Right renal pelvis (tissue), 4 donors: ENCODE results near the gene S100A7. TPM values are rescaled to one million over a fixed set of nuclear protein-coding genes. Genes with fewer than 3 reads are reported as not detected.

Experiments used
- DNase-seq, 4 donors: peaks; one replicate each; pipeline ENCODE4 v3.0.0-alpha.2; 2013; ENCODE audit warnings: low read depth in 4 of 4, low spot score in 3 of 4, missing footprints in 1 of 4
- polyA plus RNA-seq, 4 donors: library from polyadenylated mRNA; unstranded; fragments of 120-200 nt; gene quantifications; one replicate each; pipeline ENCODE4 v1.2.1, GENCODE V29; 2013; ENCODE audit not compliant: insufficient read length in 4 of 4

Gene S100A7
- polyA plus RNA-seq, result under 1 TPM in 3 of 4 donors, not detected in 1; 0.21 to 0.96 (median 0.67) TPM

- no peak for DNase-seq
These were observed at the start of gene S100A7 for GRCh38 chr1:153460551-153460950. S100A7 (minus strand) TSS chr1:153460651; CDS start chr1:153459013, 1,638 bp downstream.

GRCh38 chr1:153509729-153510354, 49.4 kb upstream of the S100A7 start:
- no peak for DNase-seq

GRCh38 chr1:153509036-153509435, 48.6 kb upstream of the S100A7 start:
- no peak for DNase-seq

- no peak for DNase-seq
These were observed 47.6 kb upstream of the S100A7 start for GRCh38 chr1:153507926-153508583.

DNA sequence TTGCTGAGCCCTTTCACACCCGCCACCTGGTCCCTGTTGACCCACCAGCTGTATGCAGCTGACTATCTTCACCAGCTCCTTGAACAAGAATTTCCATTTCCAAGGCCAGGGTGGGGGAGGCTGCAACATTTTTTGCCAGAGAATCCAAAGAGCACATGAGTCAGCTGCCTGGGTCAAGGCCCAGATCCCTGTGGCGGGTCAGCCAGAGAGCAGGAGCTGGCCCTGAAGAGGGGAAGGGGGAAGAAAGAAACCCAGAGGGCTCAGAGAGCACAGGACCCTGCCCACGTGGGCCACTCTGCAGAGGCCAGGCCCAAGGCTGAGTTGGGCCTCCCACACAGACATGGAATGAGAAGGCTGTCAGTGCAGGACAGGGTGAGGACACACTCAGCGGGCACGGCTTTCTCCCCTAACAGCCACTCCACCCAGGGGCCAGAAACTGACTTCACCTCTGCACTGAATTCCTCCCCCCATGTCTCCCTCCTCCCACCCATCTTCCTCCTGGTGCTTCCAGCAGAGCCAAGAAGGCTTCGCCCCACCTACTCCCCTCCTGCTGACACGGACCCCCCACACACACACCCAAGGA, 46.5 kb upstream of the S100A7 start:
- DNase-seq, result peak in 2 of 4 donors; percentile 35 to 47

GRCh38 chr1:153506386-153506785, 45.9 kb upstream of the S100A7 start:
- DNase-seq, result no peak

DNA sequence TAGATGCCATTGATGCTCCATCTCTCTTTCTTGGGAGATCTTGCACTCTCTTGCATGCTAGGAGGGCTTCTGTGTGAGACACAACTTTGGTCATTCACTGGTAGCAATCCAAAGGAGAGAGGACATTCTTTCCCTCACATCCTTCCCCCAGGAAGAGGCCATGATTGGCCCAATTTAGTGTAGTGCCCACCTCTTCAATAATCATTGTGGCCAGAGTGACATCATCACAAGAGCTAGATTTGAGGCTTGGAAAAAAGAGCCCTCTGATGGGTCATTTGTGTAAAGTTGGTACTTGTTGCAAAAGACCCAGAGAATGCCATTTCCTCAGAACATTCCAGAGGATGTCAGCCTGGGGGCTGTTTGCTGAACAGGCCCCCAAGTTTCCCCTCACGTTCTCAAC, 45.1 kb upstream of the S100A7 start:
- DNase-seq, result no peak

DNA sequence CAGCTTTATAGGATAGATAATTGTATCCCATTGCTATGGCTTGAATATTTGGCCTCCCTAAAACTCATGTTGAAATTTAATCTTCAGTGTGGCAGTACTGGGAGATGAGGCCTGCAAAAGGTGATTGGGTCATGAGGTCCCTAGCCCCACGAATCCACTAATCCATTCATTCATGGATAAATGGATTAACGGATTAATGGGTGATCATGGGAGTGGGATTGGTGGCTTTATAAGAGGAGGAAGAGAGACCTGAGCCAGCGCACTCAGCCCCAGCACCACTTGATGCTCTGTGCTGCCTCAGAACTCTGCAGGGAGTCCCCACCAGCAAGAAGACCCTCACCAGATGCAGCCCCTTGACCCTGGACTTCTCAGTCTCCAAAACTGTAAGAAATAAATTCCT, 43.3 kb upstream of the S100A7 start:
- no peak for DNase-seq

DNA sequence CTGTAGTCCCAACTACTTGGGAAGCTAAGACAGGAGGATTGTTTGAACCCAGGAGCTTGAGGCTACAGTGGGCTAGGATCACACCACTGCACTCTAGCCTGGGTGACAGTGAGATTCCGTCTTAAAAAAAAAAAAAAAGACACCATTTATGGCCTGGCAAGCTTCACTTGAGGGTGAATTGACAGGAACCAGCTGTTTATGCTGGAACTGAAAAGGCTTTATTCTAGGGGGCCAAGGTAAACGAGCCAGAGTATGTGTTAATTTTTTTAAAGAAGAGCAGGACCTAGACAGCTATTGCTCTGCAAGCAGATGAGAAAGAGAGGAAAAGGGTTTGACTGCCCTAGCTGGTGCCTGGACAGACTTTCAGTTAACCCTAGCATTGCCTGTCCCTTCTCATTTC, 38.3 kb upstream of the S100A7 start:
- no peak for DNase-seq

DNA sequence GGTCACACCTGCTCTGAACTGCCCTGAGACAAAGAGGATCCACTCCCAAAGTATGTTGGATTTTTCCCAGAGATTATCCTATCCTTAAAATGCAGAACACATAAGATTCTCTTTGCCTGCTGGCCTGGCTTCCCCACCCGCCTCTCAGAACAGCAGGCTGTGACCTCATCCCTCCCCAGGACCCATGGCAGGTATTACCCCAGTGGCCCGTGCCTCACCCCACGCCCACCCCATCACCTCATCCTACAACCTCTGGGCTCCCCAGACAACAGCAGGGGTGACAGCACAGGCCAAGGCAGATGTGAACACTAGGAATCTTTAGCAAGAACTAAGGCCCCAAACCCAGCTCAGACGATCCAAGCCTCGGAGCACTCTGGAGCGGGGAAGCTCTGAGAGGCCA, 35.1 kb upstream of the S100A7 start:
- DNase-seq, result no peak

- peak in 3 of 4 donors; percentile 54 to 65 (median 56) for DNase-seq
These were observed 34.6 kb upstream of the S100A7 start for GRCh38 chr1:153494976-153495535.

DNA sequence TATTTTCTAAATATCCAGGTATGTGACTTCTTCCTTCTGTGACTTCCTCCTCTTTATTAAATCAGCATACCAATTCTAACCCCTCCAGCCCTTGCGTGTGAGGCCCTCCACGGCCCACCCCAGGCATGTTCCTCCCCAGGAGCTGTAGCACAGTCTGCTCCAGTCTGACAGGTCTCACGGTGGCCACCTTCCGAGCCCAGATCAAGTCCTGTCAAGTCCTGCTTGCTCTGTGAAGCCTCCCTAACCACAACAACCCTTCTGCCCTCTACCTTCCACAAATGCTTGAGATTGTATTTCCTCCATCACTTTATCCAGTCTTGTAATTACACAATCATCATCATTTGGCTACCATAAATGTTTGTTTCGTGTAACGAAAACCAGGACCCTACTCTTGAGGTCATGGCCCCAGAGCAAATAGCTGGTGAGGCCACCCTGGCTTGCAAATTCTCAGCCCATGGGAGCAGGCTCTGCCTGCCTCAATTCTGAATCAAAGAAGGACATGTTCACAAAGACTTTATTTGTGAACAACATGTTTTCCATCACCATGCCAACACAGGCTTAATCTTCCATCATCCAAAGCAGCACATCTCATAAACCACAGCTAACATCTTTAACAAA, 33.0 kb upstream of the S100A7 start:
- DNase-seq, result no peak

DNA sequence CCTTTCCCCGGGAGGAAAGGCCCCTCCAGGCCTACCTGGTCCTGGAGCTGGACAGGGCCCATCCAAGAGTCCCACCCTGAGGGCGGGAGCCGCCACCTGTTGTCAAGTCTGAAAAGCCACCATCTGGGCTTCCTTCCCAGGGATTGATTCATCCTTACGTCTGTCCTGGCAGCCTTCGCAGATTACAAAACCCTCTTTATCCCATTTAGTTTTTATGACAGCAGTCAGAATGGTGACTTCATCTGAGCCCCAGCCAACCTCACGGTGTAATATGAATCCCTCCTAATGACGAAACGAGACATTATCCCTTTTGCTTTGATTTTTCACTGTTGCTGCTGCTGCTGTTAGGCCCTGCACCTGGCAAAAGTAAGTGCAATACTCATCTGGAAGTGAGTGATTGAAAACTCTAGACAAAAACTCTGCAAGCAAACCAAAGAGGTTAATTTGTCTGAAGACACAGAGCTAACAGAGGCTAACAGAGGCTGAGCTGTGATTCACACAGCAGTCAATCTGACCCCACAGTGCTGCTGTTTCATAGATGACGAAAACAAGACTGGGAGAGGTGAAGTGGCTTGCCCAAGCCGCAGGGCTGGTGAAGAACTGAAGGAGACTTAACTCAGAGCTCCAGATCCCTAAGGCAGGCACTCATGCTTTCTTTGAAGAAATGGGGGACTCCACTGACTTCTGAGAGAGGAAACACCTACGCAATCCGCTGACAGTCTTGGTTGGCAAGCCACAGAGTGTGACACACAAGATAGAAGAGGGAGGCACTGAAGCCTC, 30.0 kb upstream of the S100A7 start:
- DNase-seq, result no peak

GRCh38 chr1:153488731-153489130, 28.3 kb upstream of the S100A7 start:
- no peak for DNase-seq

DNA sequence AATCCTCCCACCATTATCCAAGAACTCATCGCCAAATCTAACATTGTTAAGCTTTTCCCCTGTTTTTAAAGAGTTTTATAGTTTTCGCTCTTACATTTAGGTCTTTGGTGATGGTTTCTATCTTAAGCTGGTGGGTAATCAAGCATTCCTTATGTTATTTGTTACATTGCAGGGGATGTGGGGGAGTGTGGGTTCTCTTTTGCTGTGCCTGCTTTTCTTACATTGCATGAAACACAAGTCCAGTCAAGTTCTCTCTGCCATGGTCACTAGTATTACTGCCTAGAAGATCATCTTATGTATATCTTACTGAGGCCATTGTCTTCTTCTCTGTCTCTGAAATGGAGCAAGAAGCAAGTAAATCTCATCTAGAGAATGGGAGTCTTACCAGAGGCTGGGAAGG, 27.3 kb upstream of the S100A7 start:
- no peak for DNase-seq

DNA sequence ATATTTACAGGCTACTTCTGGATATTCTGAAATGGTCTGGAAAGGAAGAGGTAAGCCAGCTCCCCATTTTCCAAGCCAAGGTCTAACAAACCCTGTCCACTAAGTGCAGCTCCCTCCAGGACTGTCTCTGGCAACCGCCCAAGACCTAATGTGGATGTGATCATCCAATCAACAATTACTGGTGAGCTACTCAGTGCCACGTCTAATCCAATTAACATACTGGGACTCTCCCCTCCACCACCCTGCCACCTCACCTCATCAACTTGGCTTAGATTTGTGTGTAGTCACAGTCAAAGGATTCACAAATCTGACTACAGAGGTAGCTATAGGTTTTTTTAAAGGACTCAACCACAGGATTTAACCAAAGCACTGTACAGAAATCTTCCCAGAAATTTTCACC, 25.4 kb upstream of the S100A7 start:
- no peak for DNase-seq

- no peak for DNase-seq
These were observed 23.3 kb upstream of the S100A7 start for GRCh38 chr1:153483776-153484175.

DNA sequence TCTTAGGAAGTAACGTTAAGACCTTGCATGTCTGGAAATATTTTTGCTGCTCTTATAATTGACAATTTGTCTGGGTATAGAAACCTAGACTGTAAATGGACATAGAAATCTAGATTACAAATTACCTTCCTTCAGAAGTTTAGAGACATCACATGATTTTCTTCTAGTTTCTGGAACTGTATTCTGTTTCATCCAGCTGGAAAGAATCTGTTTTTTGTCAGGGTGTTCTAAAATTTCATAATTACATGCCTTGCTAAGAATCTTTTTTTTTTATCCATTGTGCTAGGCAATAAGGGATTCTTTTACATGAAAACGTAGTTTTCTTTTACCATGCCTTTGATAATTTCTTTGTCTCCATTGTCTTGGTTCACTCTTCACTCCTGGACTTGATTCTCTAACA, 20.7 kb upstream of the S100A7 start:
- no peak for DNase-seq

DNA sequence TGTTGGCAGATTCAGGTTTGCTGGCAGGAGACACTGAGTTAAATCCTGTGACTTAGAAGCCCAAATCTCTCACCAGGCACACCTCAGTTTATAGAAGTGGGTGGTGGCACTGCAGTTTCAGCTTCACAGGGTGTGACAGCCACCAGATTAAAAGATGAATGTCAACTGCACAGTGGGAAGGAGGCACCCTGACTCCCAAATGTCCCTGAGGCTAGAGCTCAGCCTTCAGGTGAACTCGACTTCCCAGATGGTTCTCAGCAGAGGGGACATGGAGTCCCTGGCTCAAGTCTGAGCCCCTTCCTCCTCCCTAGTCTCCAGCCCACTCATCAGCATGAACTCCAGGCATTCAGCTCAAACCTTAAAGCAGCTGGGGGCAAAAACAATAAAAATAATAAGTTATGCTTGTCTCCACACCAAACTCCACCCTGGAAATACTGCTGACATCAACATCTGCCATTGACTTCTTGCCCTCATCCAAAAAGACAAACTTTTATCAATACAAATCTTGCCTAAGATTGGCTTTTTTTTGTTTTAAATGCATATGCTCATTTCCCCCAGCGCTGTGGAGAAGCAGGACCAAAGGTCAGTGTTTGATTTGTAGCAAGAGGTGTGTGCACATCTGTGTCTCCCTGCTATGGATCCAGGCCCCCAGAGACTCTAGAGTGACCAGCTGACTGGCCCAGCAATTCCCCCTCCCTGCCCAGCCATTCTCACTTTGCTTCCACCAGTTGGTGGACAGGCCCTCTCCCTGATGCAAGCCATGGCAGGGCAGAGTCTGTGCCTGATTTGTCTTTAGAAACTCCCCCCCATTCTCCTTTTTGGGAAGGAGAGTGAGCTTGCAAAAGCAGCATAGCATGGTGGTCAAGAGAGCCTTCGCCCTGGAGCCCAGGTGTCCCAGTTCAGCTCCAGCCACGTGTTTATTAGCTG, 18.5 kb upstream of the S100A7 start:
- DNase-seq, result no peak
